ENCODE results near the gene OGFR.
"Not testable (repeated sequence)": the region's sequence is repeated elsewhere in the genome, so short reads cannot be mapped to it uniquely, and the experiment has no call there.

OGFR gene

DNA sequence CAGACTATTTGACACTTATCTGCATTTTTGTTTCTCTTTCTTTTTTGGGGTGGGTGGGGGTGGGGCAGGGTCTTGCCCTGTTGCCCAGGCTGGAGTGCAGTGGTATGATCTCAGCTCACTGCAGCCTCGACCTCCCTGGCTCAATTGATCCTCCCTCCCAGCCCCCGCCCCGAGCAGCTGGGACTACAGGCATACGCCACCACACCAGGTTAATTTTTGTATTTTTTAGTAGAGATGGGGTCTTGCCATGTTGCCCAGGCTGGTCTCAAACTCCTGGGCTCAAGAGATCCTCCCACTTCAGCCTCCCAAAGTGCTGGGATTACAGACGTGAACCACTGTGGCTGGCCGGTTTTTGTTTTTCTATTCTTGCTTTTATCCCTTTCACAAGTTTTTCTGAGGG is 48.7 kb downstream of the OGFR start:
- H3K9me3 ChIP-seq (ENCODE audit: control insufficient read depth, insufficient read depth, low read depth, low read length); H3K4me1 ChIP-seq (ENCODE audit: control insufficient read depth, insufficient read depth, low read length); H3K27ac ChIP-seq (ENCODE audit: extremely low read depth, low read depth, low read length); CTCF ChIA-PET; H3K4me3 ChIP-seq (ENCODE audit: low read depth, low read length); POLR2A ChIA-PET: not testable (repeated sequence)
- TF ChIP-seq ZNF121 (tag by site-specific recombination; IDR thresholded peaks at IDR 0.05): peak; percentile 91
- peaks cover 9 to 80% of the 10 kb centered on the region in 2 experiments; a peak in 2 of 3 replicates for H3K36me3 ChIP-seq (ENCODE audit: control insufficient read depth in 2 of 2, insufficient read depth in 1 of 2, low read length in 2 of 2)

DNA sequence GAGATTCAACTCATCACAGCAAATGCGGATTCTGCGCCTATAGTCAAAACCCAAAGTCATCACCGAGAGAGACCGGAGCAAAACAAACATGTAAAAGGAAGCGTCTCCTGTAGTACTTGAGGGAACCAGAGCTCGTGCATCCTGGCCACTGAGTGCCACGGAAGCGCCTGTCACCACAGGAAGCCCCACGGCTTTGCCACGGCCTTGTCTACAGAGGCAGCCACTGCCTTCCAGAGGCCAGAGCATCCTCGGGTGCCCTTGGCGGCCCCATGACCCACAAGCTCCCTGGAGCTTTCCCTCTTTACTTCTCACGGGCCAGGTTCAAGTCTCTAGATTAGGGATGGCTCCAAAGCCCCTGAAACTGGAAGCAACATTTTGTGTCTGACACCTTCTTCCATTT is 49.5 kb downstream of the OGFR start:
- H3K4me1 ChIP-seq (ENCODE audit: control insufficient read depth, insufficient read depth, low read length): no peaks in the 10 kb centered on the region
- no peak overlapping the region for H3K27ac ChIP-seq (ENCODE audit: extremely low read depth, low read depth, low read length)
- no peak overlapping the region for H3K4me3 ChIP-seq (ENCODE audit: low read depth, low read length)
- POLR2A ChIA-PET: interaction anchor here (0.5 to 1.0 kb wide), 2 partner anchors 33 to 47 kb away, joined by 4 read pairs; no protein-coding TSS in a partner anchor
- TF ChIP-seq, protein P1, sequence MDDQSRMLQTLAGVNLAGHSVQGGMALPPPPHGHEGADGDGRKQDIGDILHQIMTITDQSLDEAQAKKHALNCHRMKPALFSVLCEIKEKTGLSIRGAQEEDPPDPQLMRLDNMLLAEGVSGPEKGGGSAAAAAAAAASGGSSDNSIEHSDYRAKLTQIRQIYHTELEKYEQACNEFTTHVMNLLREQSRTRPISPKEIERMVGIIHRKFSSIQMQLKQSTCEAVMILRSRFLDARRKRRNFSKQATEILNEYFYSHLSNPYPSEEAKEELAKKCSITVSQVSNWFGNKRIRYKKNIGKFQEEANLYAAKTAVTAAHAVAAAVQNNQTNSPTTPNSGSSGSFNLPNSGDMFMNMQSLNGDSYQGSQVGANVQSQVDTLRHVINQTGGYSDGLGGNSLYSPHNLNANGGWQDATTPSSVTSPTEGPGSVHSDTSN (CRISPR knock-in tag; IDR thresholded peaks at IDR 0.05): no peak
- TF ChIP-seq, protein P2, sequence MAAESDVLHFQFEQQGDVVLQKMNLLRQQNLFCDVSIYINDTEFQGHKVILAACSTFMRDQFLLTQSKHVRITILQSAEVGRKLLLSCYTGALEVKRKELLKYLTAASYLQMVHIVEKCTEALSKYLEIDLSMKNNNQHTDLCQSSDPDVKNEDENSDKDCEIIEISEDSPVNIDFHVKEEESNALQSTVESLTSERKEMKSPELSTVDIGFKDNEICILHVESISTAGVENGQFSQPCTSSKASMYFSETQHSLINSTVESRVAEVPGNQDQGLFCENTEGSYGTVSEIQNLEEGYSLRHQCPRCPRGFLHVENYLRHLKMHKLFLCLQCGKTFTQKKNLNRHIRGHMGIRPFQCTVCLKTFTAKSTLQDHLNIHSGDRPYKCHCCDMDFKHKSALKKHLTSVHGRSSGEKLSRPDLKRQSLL (tag by site-specific recombination; IDR thresholded peaks at IDR 0.05): peak; percentile 8; the same call in 1 of the 2 replicates
- 0 out of 2 replicates have a peak, but pooled peaks have one; percentile 16 for TF ChIP-seq ZNF600 (tag by site-specific recombination; IDR thresholded peaks at IDR 0.05)
- CTCF ChIA-PET: no interaction called here
- peaks cover 9 to 88% of the 10 kb centered on the region in 2 experiments; a peak in 2 of 3 replicates for H3K36me3 ChIP-seq (ENCODE audit: control insufficient read depth in 2 of 2, insufficient read depth in 1 of 2, low read length in 2 of 2)
- no peaks in the 10 kb centered on the region for H3K9me3 ChIP-seq (ENCODE audit: control insufficient read depth, insufficient read depth, low read depth, low read length)

DNA sequence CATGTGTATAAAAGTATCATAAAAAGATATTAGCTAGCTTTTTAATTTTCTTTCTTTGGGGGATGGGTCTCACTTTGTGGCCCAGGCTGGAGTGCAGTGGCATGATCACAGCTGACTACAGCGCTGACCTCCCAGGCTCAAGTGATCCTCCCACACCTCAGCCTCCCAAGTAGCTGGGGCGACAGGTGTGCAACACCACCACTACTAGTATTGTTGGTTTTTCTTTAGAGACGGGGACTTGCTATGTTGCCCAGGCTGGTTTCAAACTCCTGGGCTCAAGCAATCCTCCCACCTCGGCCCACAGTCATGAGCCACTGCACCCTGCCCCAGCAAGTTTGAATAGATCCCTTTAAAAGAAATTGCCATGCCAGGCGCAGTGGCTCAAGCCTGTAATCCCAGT is 50.5 kb downstream of the OGFR start:
- POLR2A ChIA-PET: no interaction called here
- H3K4me1 ChIP-seq (ENCODE audit: control insufficient read depth, insufficient read depth, low read length): no peaks in the 10 kb centered on the region
- H3K27ac ChIP-seq (ENCODE audit: extremely low read depth, low read depth, low read length): no peak overlapping the region
- H3K36me3 ChIP-seq (ENCODE audit: control insufficient read depth in 2 of 2, insufficient read depth in 1 of 2, low read length in 2 of 2): peaks cover 9 to 83% of the 10 kb centered on the region in 2 experiments; a peak in 2 of 3 replicates
- TF ChIP-seq ZNF157 (tag by site-specific recombination; IDR thresholded peaks at IDR 0.05) (no peak), SCRT2 (tag by site-specific recombination; IDR thresholded peaks at IDR 0.05) (peak; percentile 88)
- H3K4me3 ChIP-seq (ENCODE audit: low read depth, low read length): no peak overlapping the region
- no peaks in the 10 kb centered on the region for H3K9me3 ChIP-seq (ENCODE audit: control insufficient read depth, insufficient read depth, low read depth, low read length)
- CTCF ChIA-PET: interaction anchor here (0.7 to 0.9 kb wide), 2 partner anchors 14 to 44 kb away, joined by 3 read pairs; no protein-coding TSS in a partner anchor

DNA sequence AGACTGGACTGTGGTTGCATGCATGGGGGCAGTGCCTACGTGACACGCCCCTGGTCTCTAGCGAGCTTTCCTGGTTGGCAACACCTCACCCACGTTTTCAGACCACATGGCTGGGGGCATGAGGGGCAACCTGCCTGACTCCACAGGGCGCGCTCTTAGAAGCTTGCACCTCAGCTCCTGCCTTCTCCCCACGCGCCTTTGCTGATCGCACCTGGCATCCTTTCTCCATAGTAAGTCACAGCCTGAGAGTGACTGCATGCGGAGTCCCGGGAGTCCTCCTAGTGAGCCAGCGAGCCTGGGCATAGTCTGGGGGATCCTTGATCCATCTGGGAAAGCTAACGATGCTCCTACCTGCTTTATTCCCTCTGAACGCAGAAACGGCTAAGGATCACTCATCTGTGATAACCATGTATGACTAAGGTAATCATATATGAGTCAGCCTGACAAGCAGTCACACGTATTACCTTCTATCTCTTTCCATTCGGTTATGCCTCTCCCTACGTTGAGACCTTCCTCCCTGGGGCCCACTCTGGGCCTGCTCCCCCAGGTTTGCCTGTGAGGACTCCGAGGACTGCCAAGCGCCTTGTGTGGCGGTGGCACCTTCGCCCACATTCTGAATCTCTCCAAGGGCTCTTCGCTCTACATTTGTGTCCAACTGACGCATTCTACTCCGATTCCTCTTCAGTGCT is 52.4 kb downstream of the OGFR start:
- ChIA-PET POLR2A (interaction anchor here (1.0 kb wide), 1 partner anchor 11 kb away, joined by 3 read pairs; no protein-coding TSS in a partner anchor), CTCF (no interaction called here)
- Histone ChIP-seq H3K36me3 (ENCODE audit: control insufficient read depth in 2 of 2, insufficient read depth in 1 of 2, low read length in 2 of 2) (peaks cover 9 to 66% of the 10 kb centered on the region in 2 experiments; a peak in 2 of 3 replicates), H3K9me3 (ENCODE audit: control insufficient read depth, insufficient read depth, low read depth, low read length) (no peaks in the 10 kb centered on the region), H3K4me1 (ENCODE audit: control insufficient read depth, insufficient read depth, low read length) (no peaks in the 10 kb centered on the region), H3K4me3 (ENCODE audit: low read depth, low read length) (no peak overlapping the region), H3K27ac (ENCODE audit: extremely low read depth, low read depth, low read length) (no peak overlapping the region)
- no peak for TF ChIP-seq ZNF433 (tag by site-specific recombination; IDR thresholded peaks at IDR 0.05; ENCODE audit: low read depth)
- TF ChIP-seq ZFP3 (tag by site-specific recombination; IDR thresholded peaks at IDR 0.05; ENCODE audit: low read depth): no peak
- TF ChIP-seq ZNF629 (tag by site-specific recombination; IDR thresholded peaks at IDR 0.05): no peak
- no peak for TF ChIP-seq ZNF239 (tag by site-specific recombination; IDR thresholded peaks at IDR 0.05)
- TF ChIP-seq, protein P3, sequence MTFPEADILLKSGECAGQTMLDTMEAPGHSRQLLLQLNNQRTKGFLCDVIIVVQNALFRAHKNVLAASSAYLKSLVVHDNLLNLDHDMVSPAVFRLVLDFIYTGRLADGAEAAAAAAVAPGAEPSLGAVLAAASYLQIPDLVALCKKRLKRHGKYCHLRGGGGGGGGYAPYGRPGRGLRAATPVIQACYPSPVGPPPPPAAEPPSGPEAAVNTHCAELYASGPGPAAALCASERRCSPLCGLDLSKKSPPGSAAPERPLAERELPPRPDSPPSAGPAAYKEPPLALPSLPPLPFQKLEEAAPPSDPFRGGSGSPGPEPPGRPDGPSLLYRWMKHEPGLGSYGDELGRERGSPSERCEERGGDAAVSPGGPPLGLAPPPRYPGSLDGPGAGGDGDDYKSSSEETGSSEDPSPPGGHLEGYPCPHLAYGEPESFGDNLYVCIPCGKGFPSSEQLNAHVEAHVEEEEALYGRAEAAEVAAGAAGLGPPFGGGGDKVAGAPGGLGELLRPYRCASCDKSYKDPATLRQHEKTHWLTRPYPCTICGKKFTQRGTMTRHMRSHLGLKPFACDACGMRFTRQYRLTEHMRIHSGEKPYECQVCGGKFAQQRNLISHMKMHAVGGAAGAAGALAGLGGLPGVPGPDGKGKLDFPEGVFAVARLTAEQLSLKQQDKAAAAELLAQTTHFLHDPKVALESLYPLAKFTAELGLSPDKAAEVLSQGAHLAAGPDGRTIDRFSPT (tag by site-specific recombination; IDR thresholded peaks at IDR 0.05): 0 out of 2 replicates have a peak, but pooled peaks have one; percentile 15
- no peak for TF ChIP-seq EGR2 (tag by site-specific recombination; IDR thresholded peaks at IDR 0.05; ENCODE audit: low read depth)
- TF ChIP-seq ZNF23 (tag by site-specific recombination; IDR thresholded peaks at IDR 0.05; ENCODE audit: borderline replicate concordance): no peak
- no peak for TF ChIP-seq BCL11A (tag by site-specific recombination; IDR thresholded peaks at IDR 0.05; ENCODE audit: low read depth)
- TF ChIP-seq, protein P4, sequence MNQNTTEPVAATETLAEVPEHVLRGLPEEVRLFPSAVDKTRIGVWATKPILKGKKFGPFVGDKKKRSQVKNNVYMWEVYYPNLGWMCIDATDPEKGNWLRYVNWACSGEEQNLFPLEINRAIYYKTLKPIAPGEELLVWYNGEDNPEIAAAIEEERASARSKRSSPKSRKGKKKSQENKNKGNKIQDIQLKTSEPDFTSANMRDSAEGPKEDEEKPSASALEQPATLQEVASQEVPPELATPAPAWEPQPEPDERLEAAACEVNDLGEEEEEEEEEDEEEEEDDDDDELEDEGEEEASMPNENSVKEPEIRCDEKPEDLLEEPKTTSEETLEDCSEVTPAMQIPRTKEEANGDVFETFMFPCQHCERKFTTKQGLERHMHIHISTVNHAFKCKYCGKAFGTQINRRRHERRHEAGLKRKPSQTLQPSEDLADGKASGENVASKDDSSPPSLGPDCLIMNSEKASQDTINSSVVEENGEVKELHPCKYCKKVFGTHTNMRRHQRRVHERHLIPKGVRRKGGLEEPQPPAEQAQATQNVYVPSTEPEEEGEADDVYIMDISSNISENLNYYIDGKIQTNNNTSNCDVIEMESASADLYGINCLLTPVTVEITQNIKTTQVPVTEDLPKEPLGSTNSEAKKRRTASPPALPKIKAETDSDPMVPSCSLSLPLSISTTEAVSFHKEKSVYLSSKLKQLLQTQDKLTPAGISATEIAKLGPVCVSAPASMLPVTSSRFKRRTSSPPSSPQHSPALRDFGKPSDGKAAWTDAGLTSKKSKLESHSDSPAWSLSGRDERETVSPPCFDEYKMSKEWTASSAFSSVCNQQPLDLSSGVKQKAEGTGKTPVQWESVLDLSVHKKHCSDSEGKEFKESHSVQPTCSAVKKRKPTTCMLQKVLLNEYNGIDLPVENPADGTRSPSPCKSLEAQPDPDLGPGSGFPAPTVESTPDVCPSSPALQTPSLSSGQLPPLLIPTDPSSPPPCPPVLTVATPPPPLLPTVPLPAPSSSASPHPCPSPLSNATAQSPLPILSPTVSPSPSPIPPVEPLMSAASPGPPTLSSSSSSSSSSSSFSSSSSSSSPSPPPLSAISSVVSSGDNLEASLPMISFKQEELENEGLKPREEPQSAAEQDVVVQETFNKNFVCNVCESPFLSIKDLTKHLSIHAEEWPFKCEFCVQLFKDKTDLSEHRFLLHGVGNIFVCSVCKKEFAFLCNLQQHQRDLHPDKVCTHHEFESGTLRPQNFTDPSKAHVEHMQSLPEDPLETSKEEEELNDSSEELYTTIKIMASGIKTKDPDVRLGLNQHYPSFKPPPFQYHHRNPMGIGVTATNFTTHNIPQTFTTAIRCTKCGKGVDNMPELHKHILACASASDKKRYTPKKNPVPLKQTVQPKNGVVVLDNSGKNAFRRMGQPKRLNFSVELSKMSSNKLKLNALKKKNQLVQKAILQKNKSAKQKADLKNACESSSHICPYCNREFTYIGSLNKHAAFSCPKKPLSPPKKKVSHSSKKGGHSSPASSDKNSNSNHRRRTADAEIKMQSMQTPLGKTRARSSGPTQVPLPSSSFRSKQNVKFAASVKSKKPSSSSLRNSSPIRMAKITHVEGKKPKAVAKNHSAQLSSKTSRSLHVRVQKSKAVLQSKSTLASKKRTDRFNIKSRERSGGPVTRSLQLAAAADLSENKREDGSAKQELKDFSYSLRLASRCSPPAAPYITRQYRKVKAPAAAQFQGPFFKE (tag by site-specific recombination; IDR thresholded peaks at IDR 0.05; ENCODE audit: borderline replicate concordance): no peak
